K562 (cell line): Measurements from ENCODE around the gene SHFL. TPM values are rescaled to one million over a fixed set of nuclear protein-coding genes. Genes with fewer than 3 reads are reported as not detected.
A peak's percentile ranks its signal among the peaks of the same experiment; 100 is the strongest.

Experiments
- CREB3 ChIP-seq: fragments of 450-650 bp; conservative IDR thresholded peaks from 2 replicates; pipeline ENCODE4 v1.6.1; 2016; ENCODE audit warnings: missing genetic modification characterization, low read depth, mild to moderate bottlenecking, missing compliant biosample characterization, moderate library complexity
- E2F4 ChIP-seq: sonication (generic); formaldehyde crosslinking; IDR thresholded peaks from 2 replicates; pipeline ENCODE4 v1.8.0; 2022; ENCODE audit warnings: mild to moderate bottlenecking, low read depth, missing genetic modification reagents
- ELF4 ChIP-seq: fragments of 450-650 bp; formaldehyde crosslinking; IDR thresholded peaks from 2 replicates; pipeline ENCODE4 v1.4.0; 2022; ENCODE audit warnings: missing genetic modification characterization
- ESRRB ChIP-seq: fragments of 250-450 bp; sonication (Bioruptor Pico); IDR thresholded peaks from 2 replicates; pipeline ENCODE4 v1.5.0; 2020; ENCODE audit warnings: mild to moderate bottlenecking, moderate library complexity, borderline replicate concordance
- FOXK1 ChIP-seq: sonication (generic); formaldehyde crosslinking; IDR thresholded peaks from 2 replicates; pipeline ENCODE4 v1.8.0; 2022; ENCODE audit warnings: missing genetic modification reagents, mild to moderate bottlenecking, borderline replicate concordance
- MTA3 ChIP-seq: fragments of 450-650 bp; formaldehyde crosslinking; IDR thresholded peaks from 2 replicates; pipeline ENCODE4 v1.6.1; 2017; ENCODE audit warnings: mild to moderate bottlenecking, borderline replicate concordance
- NKRF ChIP-seq: fragments of 450-650 bp; IDR thresholded peaks from 2 replicates; pipeline ENCODE4 v1.6.1; 2016; ENCODE audit warnings: borderline replicate concordance
- NR2C2 ChIP-seq, 2 experiments: fragments of 200-800 bp in 1 of 2; sonication (Bioruptor generic) in 1 of 2; sonication (generic) in 1 of 2; formaldehyde crosslinking in 1 of 2; IDR thresholded peaks; 2 replicates each; pipeline versions ENCODE4 v1.6.1 to v1.8.0; 2016 to 2022; ENCODE audit warnings: mild to moderate bottlenecking in 1 of 2, missing compliant biosample characterization in 1 of 2, missing genetic modification characterization in 1 of 2, missing genetic modification reagents in 1 of 2
- POLR3G ChIP-seq: IDR thresholded peaks from 2 replicates; pipeline ENCODE4 v1.6.1; 2011; ENCODE audit not compliant: insufficient read length, insufficient replicate concordance; ENCODE audit errors: extremely low read depth
- TCF3 ChIP-seq: sonication (generic); formaldehyde crosslinking; IDR thresholded peaks from 2 replicates; pipeline ENCODE4 v1.4.0; 2020; ENCODE audit warnings: mild to moderate bottlenecking, missing genetic modification reagents
- ZNF318 ChIP-seq, 2 experiments: fragments of 450-650 bp; IDR thresholded peaks; 2 replicates each; pipeline ENCODE4 v1.6.1; 2016; ENCODE audit warnings: mild to moderate bottlenecking in 2 of 2, borderline replicate concordance in 1 of 2, low read depth in 1 of 2, moderate library complexity in 1 of 2
- ZNF766 ChIP-seq: fragments of 200-800 bp; sonication (Bioruptor generic); conservative IDR thresholded peaks from 2 replicates; pipeline ENCODE4 v1.6.1; 2016; ENCODE audit warnings: missing genetic modification characterization, missing compliant biosample characterization
- polyA plus RNA-seq, 8 experiments: library from polyadenylated mRNA; depleted of rRNA in 4 of 8; stranded (reverse) in 5 of 8; unstranded in 3 of 8; fragments of >200 nt; fragmentation: Nextera tagmentation in 2 of 8; fragmentation: Illumina TruSeq in 1 of 8; extraction: Ambion mirVana in 2 of 8; extraction: Trizol in 1 of 8; gene quantifications; 2 replicates each; pipeline versions ENCODE4 v1.2.1 to v1.2.3, GENCODE V29; 2011 to 2014; ENCODE audit warnings: inconsistent platforms in 1 of 8, missing spikeins in 1 of 8
- total RNA-seq, 7 experiments: library from RNA; depleted of rRNA in 6 of 7; stranded (reverse); fragments of >200 nt in 6 of 7; fragmentation: Illumina TruSeq in 2 of 7; extraction: Trizol in 2 of 7; gene quantifications; 2 replicates each; pipeline versions ENCODE4 v1.2.1 to v1.2.3, GENCODE V29; 2011 to 2021; ENCODE audit warnings: low replicate concordance in 1 of 7

The SHFL gene
- total and polyA plus RNA-seq, 9 of the 15 experiments (the other 6 are each of a cell fraction or from before 2014, with no cell fraction given), result 1.5 to 25.7 (median 13.0) TPM

- TF ChIP-seq ZNF318 (IDR thresholded peaks at IDR 0.05; ENCODE audit: borderline replicate concordance in 1 of 2, low read depth in 1 of 2), result no peak
- TF ChIP-seq MTA3, result 0 out of 2 replicates have a peak, but pooled peaks have one; percentile 33
- TF ChIP-seq NKRF, result peak; percentile 54
- TF ChIP-seq FOXK1 (CRISPR knock-in tag), result no peak
- no peak for TF ChIP-seq POLR3G
- TF ChIP-seq TCF3 (CRISPR knock-in tag), result no peak
- no peak for TF ChIP-seq E2F4
- no peak for TF ChIP-seq CREB3 (tag)
- no peak for TF ChIP-seq ESRRB
- no peak for TF ChIP-seq ZNF766 (CRISPR knock-in tag)
- no peak for TF ChIP-seq NR2C2 (CRISPR knock-in tag; IDR thresholded peaks at IDR 0.05)
- TF ChIP-seq NR2C2 (tag; IDR thresholded peaks at IDR 0.05), result no peak
- TF ChIP-seq ELF4, result no peak
Observed at GRCh38 chr19:10085641-10086590, at the start of gene SHFL (continued).
